ENCODE data around the gene TET3.

Gene TET3

GRCh38 chr2:74007711-74008110 lies 23.0 kb downstream of the TET3 start:
- H3K9ac ChIP-seq (ENCODE audit: insufficient read length, low read depth): no peak overlapping the region
- H3K27me3 ChIP-seq (ENCODE audit: insufficient read depth, insufficient read length): no peaks in the 10 kb centered on the region
- no peak for DNase-seq (ENCODE audit: low read depth, low spot score)
- no peak overlapping the region for H3K4me3 ChIP-seq (ENCODE audit: insufficient read length, low read depth)
- no peaks in the 10 kb centered on the region for H3K9me3 ChIP-seq (ENCODE audit: insufficient read depth, low read length)
- no peak for TF ChIP-seq YY1 (IDR thresholded peaks at IDR 0.05; ENCODE audit: insufficient read depth, insufficient read length)
- TF ChIP-seq ZNF274 (IDR thresholded peaks at IDR 0.05; ENCODE audit: low read depth, low read length): no peak
- no peak for TF ChIP-seq SUZ12 (IDR thresholded peaks at IDR 0.05; ENCODE audit: extremely low read depth, insufficient read depth, insufficient read length)
- peaks cover 17% of the 10 kb centered on the region for H3K4me1 ChIP-seq (ENCODE audit: insufficient read depth, insufficient read length)
- peaks cover 11% of the 10 kb centered on the region for H3K36me3 ChIP-seq (ENCODE audit: insufficient read depth, insufficient read length, low read length)

GRCh38 chr2:74008761-74009395 lies 24.2 kb downstream of the TET3 start:
- Histone ChIP-seq H3K4me1 (ENCODE audit: insufficient read depth, insufficient read length) (peaks cover 16% of the 10 kb centered on the region), H3K27me3 (ENCODE audit: insufficient read depth, insufficient read length) (no peaks in the 10 kb centered on the region), H3K4me3 (ENCODE audit: insufficient read length, low read depth) (no peak overlapping the region), H3K36me3 (ENCODE audit: insufficient read depth, insufficient read length, low read length) (peaks cover 11% of the 10 kb centered on the region), H3K9ac (ENCODE audit: insufficient read length, low read depth) (peak overlapping the region; percentile 24), H3K9me3 (ENCODE audit: insufficient read depth, low read length) (no peaks in the 10 kb centered on the region)
- DNase-seq (ENCODE audit: low read depth, low spot score): no peak
- TF ChIP-seq ZNF274 (IDR thresholded peaks at IDR 0.05; ENCODE audit: low read depth, low read length) (no peak), YY1 (IDR thresholded peaks at IDR 0.05; ENCODE audit: insufficient read depth, insufficient read length) (no peak), SUZ12 (IDR thresholded peaks at IDR 0.05; ENCODE audit: extremely low read depth, insufficient read depth, insufficient read length) (no peak)

DNA sequence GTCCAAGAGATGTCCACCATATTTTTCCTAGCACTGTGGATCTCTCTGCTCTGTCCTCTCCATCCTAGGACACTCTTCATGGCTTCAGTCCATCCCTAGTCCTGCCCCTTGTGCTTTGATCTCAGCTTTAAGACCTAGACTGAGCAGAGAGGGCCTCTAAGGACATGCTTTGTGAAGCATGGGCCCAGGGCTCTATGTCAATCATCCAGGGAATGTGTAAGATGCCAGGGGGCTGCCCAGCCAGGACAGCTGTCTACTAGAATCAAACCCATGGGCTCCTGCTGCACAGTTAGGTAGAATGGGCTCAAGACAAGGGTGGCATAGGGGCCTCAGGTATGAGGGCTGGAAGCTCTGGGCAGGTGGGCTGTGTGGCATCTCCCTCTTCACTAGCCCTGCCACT lies 24.9 kb downstream of the TET3 start:
- no peaks in the 10 kb centered on the region for H3K27me3 ChIP-seq (ENCODE audit: insufficient read depth, insufficient read length)
- peaks cover 14% of the 10 kb centered on the region for H3K4me1 ChIP-seq (ENCODE audit: insufficient read depth, insufficient read length)
- H3K4me3 ChIP-seq (ENCODE audit: insufficient read length, low read depth): no peak overlapping the region
- peak overlapping the region; percentile 24 for H3K9ac ChIP-seq (ENCODE audit: insufficient read length, low read depth)
- peaks cover 11% of the 10 kb centered on the region for H3K36me3 ChIP-seq (ENCODE audit: insufficient read depth, insufficient read length, low read length)
- no peaks in the 10 kb centered on the region for H3K9me3 ChIP-seq (ENCODE audit: insufficient read depth, low read length)
- DNase-seq (ENCODE audit: low read depth, low spot score): no peak
- TF ChIP-seq SUZ12 (IDR thresholded peaks at IDR 0.05; ENCODE audit: extremely low read depth, insufficient read depth, insufficient read length): no peak

DNA sequence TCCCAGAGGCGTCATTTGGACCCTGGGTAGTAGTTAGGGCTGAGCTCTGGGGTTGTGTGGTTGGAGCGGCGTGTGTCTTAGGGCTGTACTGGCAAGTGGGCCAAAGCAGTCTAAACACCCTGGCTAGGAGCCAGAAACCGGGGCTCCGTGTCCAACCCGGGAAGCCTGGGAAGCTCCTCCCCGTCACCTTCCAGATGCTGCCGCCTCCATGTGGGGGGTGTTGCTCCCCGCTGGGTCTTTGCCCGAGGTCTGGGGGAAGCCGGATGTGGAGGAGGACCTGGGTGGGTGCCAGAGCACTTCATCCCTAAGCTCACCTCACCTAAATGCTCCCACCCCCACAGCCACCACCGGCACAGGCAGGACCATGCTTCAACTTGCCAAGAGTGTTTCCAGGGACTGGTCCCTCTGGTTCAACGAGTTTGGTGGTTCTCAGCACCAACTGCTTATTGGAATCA lies 25.4 kb downstream of the TET3 start:
- H3K4me1 ChIP-seq (ENCODE audit: insufficient read depth, insufficient read length): peaks cover 14% of the 10 kb centered on the region
- H3K9ac ChIP-seq (ENCODE audit: insufficient read length, low read depth): no peak overlapping the region
- no peaks in the 10 kb centered on the region for H3K27me3 ChIP-seq (ENCODE audit: insufficient read depth, insufficient read length)
- no peak for DNase-seq (ENCODE audit: low read depth, low spot score)
- TF ChIP-seq YY1 (IDR thresholded peaks at IDR 0.05; ENCODE audit: insufficient read depth, insufficient read length): no peak
- TF ChIP-seq SUZ12 (IDR thresholded peaks at IDR 0.05; ENCODE audit: extremely low read depth, insufficient read depth, insufficient read length): no peak
- H3K9me3 ChIP-seq (ENCODE audit: insufficient read depth, low read length): no peaks in the 10 kb centered on the region
- H3K36me3 ChIP-seq (ENCODE audit: insufficient read depth, insufficient read length, low read length): peaks cover 11% of the 10 kb centered on the region
- H3K4me3 ChIP-seq (ENCODE audit: insufficient read length, low read depth): no peak overlapping the region

GRCh38 chr2:74011246-74011645 lies 26.5 kb downstream of the TET3 start:
- no peak for DNase-seq (ENCODE audit: low read depth, low spot score)
- H3K9ac ChIP-seq (ENCODE audit: insufficient read length, low read depth): no peak overlapping the region
- no peaks in the 10 kb centered on the region for H3K9me3 ChIP-seq (ENCODE audit: insufficient read depth, low read length)
- H3K27me3 ChIP-seq (ENCODE audit: insufficient read depth, insufficient read length): no peaks in the 10 kb centered on the region
- peaks cover 3% of the 10 kb centered on the region for H3K36me3 ChIP-seq (ENCODE audit: insufficient read depth, insufficient read length, low read length)
- no peak for TF ChIP-seq YY1 (IDR thresholded peaks at IDR 0.05; ENCODE audit: insufficient read depth, insufficient read length)
- peaks cover 12% of the 10 kb centered on the region for H3K4me1 ChIP-seq (ENCODE audit: insufficient read depth, insufficient read length)
- no peak overlapping the region for H3K4me3 ChIP-seq (ENCODE audit: insufficient read length, low read depth)

DNA sequence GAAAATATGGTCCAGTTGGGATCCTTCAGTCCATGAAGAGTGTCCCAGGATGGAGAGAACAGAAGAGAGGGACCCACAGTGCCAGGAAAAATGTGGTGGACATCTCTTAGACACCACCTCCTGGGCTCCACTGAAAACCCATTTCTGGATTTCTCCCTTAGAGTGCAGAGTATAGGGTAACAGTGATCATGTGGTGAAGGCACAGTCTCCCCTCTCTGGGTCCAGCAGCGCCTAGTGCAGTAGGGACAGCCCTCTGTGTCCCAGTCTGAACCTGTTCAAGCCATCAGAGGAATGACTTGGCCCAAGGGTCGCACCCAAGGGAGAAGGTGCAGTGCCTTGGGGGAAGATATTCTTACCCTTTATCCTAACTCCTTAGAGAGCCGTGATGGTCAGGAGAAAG lies 30.1 kb downstream of the TET3 start:
- H3K9me3 ChIP-seq (ENCODE audit: insufficient read depth, low read length): no peaks in the 10 kb centered on the region
- H3K4me3 ChIP-seq (ENCODE audit: insufficient read length, low read depth): no peak overlapping the region
- H3K9ac ChIP-seq (ENCODE audit: insufficient read length, low read depth): no peak overlapping the region
- H3K4me1 ChIP-seq (ENCODE audit: insufficient read depth, insufficient read length): peaks cover 4% of the 10 kb centered on the region
- no peak for DNase-seq (ENCODE audit: low read depth, low spot score)
- H3K27me3 ChIP-seq (ENCODE audit: insufficient read depth, insufficient read length): no peaks in the 10 kb centered on the region
- no peak for TF ChIP-seq YY1 (IDR thresholded peaks at IDR 0.05; ENCODE audit: insufficient read depth, insufficient read length)
- no peak for TF ChIP-seq SUZ12 (IDR thresholded peaks at IDR 0.05; ENCODE audit: extremely low read depth, insufficient read depth, insufficient read length)
- TF ChIP-seq ZNF274 (IDR thresholded peaks at IDR 0.05; ENCODE audit: low read depth, low read length): no peak
- no peaks in the 10 kb centered on the region for H3K36me3 ChIP-seq (ENCODE audit: insufficient read depth, insufficient read length, low read length)

DNA sequence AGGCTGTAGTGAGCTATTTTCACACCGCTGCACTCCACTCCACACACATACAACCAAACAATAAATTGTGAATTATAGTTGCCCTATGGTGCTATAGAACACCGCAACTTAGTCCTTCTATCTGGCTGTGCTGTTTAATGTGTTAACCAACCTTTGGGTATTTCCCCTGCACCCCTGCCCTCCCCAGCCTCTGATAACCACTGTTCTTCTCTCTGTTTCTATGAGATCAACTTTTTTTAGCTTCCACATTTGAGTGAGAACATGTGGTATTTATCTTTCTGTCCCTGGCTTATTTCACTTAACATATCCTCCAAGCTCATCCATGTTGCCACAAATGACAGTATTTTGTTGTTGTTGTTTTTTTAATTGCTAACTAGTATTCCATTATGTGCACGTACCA lies 32.5 kb downstream of the TET3 start:
- no peaks in the 10 kb centered on the region for H3K9me3 ChIP-seq (ENCODE audit: insufficient read depth, low read length)
- H3K4me1 ChIP-seq (ENCODE audit: insufficient read depth, insufficient read length): peaks cover 8% of the 10 kb centered on the region
- no peaks in the 10 kb centered on the region for H3K27me3 ChIP-seq (ENCODE audit: insufficient read depth, insufficient read length)
- H3K36me3 ChIP-seq (ENCODE audit: insufficient read depth, insufficient read length, low read length): no peaks in the 10 kb centered on the region
- DNase-seq (ENCODE audit: low read depth, low spot score): no peak
- H3K4me3 ChIP-seq (ENCODE audit: insufficient read length, low read depth): no peak overlapping the region
- no peak overlapping the region for H3K9ac ChIP-seq (ENCODE audit: insufficient read length, low read depth)
- TF ChIP-seq YY1 (IDR thresholded peaks at IDR 0.05; ENCODE audit: insufficient read depth, insufficient read length): no peak
- no peak for TF ChIP-seq ZNF274 (IDR thresholded peaks at IDR 0.05; ENCODE audit: low read depth, low read length)
- TF ChIP-seq SUZ12 (IDR thresholded peaks at IDR 0.05; ENCODE audit: extremely low read depth, insufficient read depth, insufficient read length): no peak

GRCh38 chr2:74019516-74019915 lies 34.8 kb downstream of the TET3 start:
- Histone ChIP-seq H3K9me3 (ENCODE audit: insufficient read depth, low read length) (no peaks in the 10 kb centered on the region), H3K27me3 (ENCODE audit: insufficient read depth, insufficient read length) (no peaks in the 10 kb centered on the region), H3K9ac (ENCODE audit: insufficient read length, low read depth) (no peak overlapping the region), H3K36me3 (ENCODE audit: insufficient read depth, insufficient read length, low read length) (no peaks in the 10 kb centered on the region), H3K4me1 (ENCODE audit: insufficient read depth, insufficient read length) (peaks cover 11% of the 10 kb centered on the region), H3K4me3 (ENCODE audit: insufficient read length, low read depth) (no peak overlapping the region)
- DNase-seq (ENCODE audit: low read depth, low spot score): no peak
- TF ChIP-seq SUZ12 (IDR thresholded peaks at IDR 0.05; ENCODE audit: extremely low read depth, insufficient read depth, insufficient read length) (no peak), YY1 (IDR thresholded peaks at IDR 0.05; ENCODE audit: insufficient read depth, insufficient read length) (no peak), ZNF274 (IDR thresholded peaks at IDR 0.05; ENCODE audit: low read depth, low read length) (no peak)

Measured in NT2/D1 (cell line).